GM10266 (cell line): ENCODE data around the gene TFPI.

Experiments
- DNase-seq: peaks from one replicate; pipeline ENCODE4 v3.0.0; 2012; ENCODE audit errors: extremely low spot score
- CTCF ChIP-seq: IDR thresholded peaks from 2 replicates; pipeline ENCODE4 v1.5.1; 2012; ENCODE audit warnings: mild to moderate bottlenecking, low read depth; ENCODE audit not compliant: control insufficient read depth, insufficient read depth; ENCODE audit errors: missing control alignments

Gene TFPI

GRCh38 chr2:187469538-187469937 is 84.7 kb downstream of the TFPI start:
- no peak for TF ChIP-seq CTCF
- DNase-seq, result no peak

- TF ChIP-seq CTCF, result no peak
- DNase-seq, result no peak
Observed at GRCh38 chr2:187468262-187468661, 86.0 kb downstream of the TFPI start.

GRCh38 chr2:187466129-187466792 is 88.0 kb downstream of the TFPI start:
- DNase-seq, result no peak
- no peak for TF ChIP-seq CTCF

GRCh38 chr2:187462839-187463238 is 91.4 kb downstream of the TFPI start:
- no peak for DNase-seq

GRCh38 chr2:187461294-187462261 is 92.7 kb downstream of the TFPI start:
- no peak for DNase-seq
- no peak for TF ChIP-seq CTCF

More at GRCh38 chr2:187462839-187463238, 91.4 kb downstream of the TFPI start:
- TF ChIP-seq CTCF, result no peak

GRCh38 chr2:187459256-187459655 is 95.0 kb downstream of the TFPI start:
- TF ChIP-seq CTCF, result no peak
- DNase-seq, result no peak
